Endothelial cell of umbilical vein (primary cell): Measurements from ENCODE around the gene PLCB4. TPM values are rescaled to one million over a fixed set of nuclear protein-coding genes. Genes with fewer than 3 reads are reported as not detected.

Experiments
- BruUV-seq: library from RNA; stranded (reverse); fragments of 400-500 nt; replicated peaks from 2 replicates; lab custom pipeline; 2021; lab: Mats Ljungman, UMichigan
- CTCF ChIA-PET: fragments of 300-600, 350-600 bp; sonication (Branson Sonifier 250); formaldehyde crosslinking; loops from one replicate; lab custom pipeline; 2021; ENCODE audit warnings: antibody characterized with exemption, inconsistent platforms; lab: Charles Lee
- POLR2A ChIA-PET: fragments of 300-600, 350-600 bp; sonication (Branson Sonifier 250); formaldehyde crosslinking; loops from one replicate; lab custom pipeline; 2021; ENCODE audit warnings: antibody characterized with exemption, inconsistent platforms; lab: Charles Lee
- DNase-seq: peaks from one replicate; pipeline ENCODE4 v3.0.0-alpha.2; 2011; ENCODE audit warnings: low read depth, low spot score
- FAIRE-seq: peaks from 2 replicates; lab custom pipeline; 2011; peaks lifted over from hg19 to GRCh38; lab: Jason Lieb, UNC
- H2AFZ ChIP-seq: 2 replicates; pipeline ENCODE4 v1.6.0; 2012; ENCODE audit warnings: low read depth, low read length, control low read depth, inconsistent platforms
- H3K27ac ChIP-seq: 2 replicates; pipeline ENCODE4 v1.5.1; 2011; ENCODE audit warnings: low read depth, mild to moderate bottlenecking, control low read depth, low read length, moderate library complexity; ENCODE audit not compliant: insufficient read depth
- H3K27me3 ChIP-seq, 2 experiments: 2 replicates each; pipeline versions ENCODE4 v1.6.0 to v1.6.1; 2011; ENCODE audit warnings: low read length in 2 of 2, mixed read lengths in 1 of 2; ENCODE audit not compliant: control insufficient read depth in 2 of 2, insufficient read depth in 2 of 2
- H3K36me3 ChIP-seq, 2 experiments: 2 replicates in 1 of 2; 3 replicates in 1 of 2; pipeline ENCODE4 v1.5.1; 2011; ENCODE audit warnings: low read length in 2 of 2, mild to moderate bottlenecking in 1 of 2, moderate library complexity in 1 of 2; ENCODE audit not compliant: control insufficient read depth in 2 of 2, insufficient read depth in 2 of 2; ENCODE audit errors: extremely low read depth in 1 of 2
- H3K4me1 ChIP-seq: 3 replicates; pipeline ENCODE4 v1.5.1; 2011; ENCODE audit warnings: mild to moderate bottlenecking, low read length; ENCODE audit not compliant: control insufficient read depth, insufficient read depth; ENCODE audit errors: extremely low read depth
- H3K4me2 ChIP-seq: 2 replicates; pipeline ENCODE4 v1.6.1; 2011; ENCODE audit warnings: low read length, control low read depth, mixed read lengths; ENCODE audit not compliant: insufficient read depth
- H3K4me3 ChIP-seq, 3 experiments: fragments of 200-600 bp in 1 of 3; sonication (generic), shearing (Covaris generic) in 1 of 3; replicated peaks in 1 of 3; 2 replicates each; pipeline ENCODE4 v1.5.1; 2011 to 2016; ENCODE audit warnings: control low read depth in 3 of 3, low read length in 3 of 3, mild to moderate bottlenecking in 2 of 3, inconsistent platforms in 1 of 3, low read depth in 1 of 3, moderate library complexity in 1 of 3; ENCODE audit not compliant: insufficient read depth in 1 of 3
- H3K79me2 ChIP-seq: 2 replicates; pipeline ENCODE4 v1.6.0; 2012; ENCODE audit warnings: low read length, inconsistent platforms; ENCODE audit not compliant: control insufficient read depth, insufficient read depth
- H3K9ac ChIP-seq: replicated peaks from 2 replicates; pipeline ENCODE3; 2011; ENCODE audit warnings: low read length, control low read depth; ENCODE audit not compliant: insufficient read depth; ENCODE audit errors: extremely low read depth
- H3K9me1 ChIP-seq: replicated peaks from 3 replicates; pipeline ENCODE4 v1.6.0; 2011; ENCODE audit warnings: mild to moderate bottlenecking, low read length; ENCODE audit not compliant: control insufficient read depth, insufficient read depth; ENCODE audit errors: extremely low read depth
- H3K9me3 ChIP-seq: replicated peaks from 2 replicates; pipeline ENCODE4 v1.5.1; 2012; ENCODE audit warnings: low read length, inconsistent platforms; ENCODE audit not compliant: control insufficient read depth, insufficient read depth
- H4K20me1 ChIP-seq: replicated peaks from 2 replicates; pipeline ENCODE3; 2011; ENCODE audit warnings: mild to moderate bottlenecking, low read length; ENCODE audit not compliant: control insufficient read depth, insufficient read depth; ENCODE audit errors: extremely low read depth
- CTCF ChIP-seq, 2 donors: IDR thresholded peaks; 1 replicate in 1 of 2; 2 replicates in 1 of 2; pipeline ENCODE4 v1.5.1; 2011; ENCODE audit warnings: low read length in 2 of 2, mild to moderate bottlenecking in 2 of 2, moderate library complexity in 2 of 2, control low read depth in 1 of 2, inconsistent platforms in 1 of 2, low read depth in 1 of 2; ENCODE audit not compliant: insufficient read depth in 1 of 2; ENCODE audit errors: extremely low read depth in 1 of 2
- EZH2 ChIP-seq: IDR thresholded peaks from 2 replicates; pipeline ENCODE4 v1.6.1; 2012; ENCODE audit warnings: borderline replicate concordance, low read depth, mild to moderate bottlenecking, moderate library complexity, low read length, inconsistent platforms; ENCODE audit not compliant: severe bottlenecking
- FOS ChIP-seq: IDR thresholded peaks from 2 replicates; pipeline ENCODE4 v1.6.1; 2011; ENCODE audit warnings: mild to moderate bottlenecking, low read length, moderate library complexity, borderline replicate concordance; ENCODE audit not compliant: insufficient read depth
- GATA2 ChIP-seq: IDR thresholded peaks from 2 replicates; pipeline ENCODE4 v1.7.0; 2011; ENCODE audit warnings: low read depth, mild to moderate bottlenecking, moderate library complexity, mixed read lengths, low read length; ENCODE audit not compliant: insufficient read length, insufficient read depth
- JUN ChIP-seq: IDR thresholded peaks from 2 replicates; pipeline ENCODE4 v1.6.1; 2011; ENCODE audit warnings: borderline replicate concordance, low read depth; ENCODE audit not compliant: insufficient read length, insufficient read depth
- MAX ChIP-seq: IDR thresholded peaks from 2 replicates; pipeline ENCODE4 v1.6.1; 2011; ENCODE audit not compliant: insufficient read depth, insufficient read length
- MYC ChIP-seq: IDR thresholded peaks from one replicate; pipeline ENCODE4 v1.6.1; 2011; ENCODE audit warnings: mild to moderate bottlenecking, low read depth, low read length
- POLR2A ChIP-seq: IDR thresholded peaks from 2 replicates; pipeline ENCODE4 v1.6.1; 2012; ENCODE audit warnings: low read depth, mild to moderate bottlenecking, control low read depth, low read length
- POLR2AphosphoS5 ChIP-seq: IDR thresholded peaks from 2 replicates; pipeline ENCODE4 v1.6.1; 2012; ENCODE audit warnings: low read depth, mild to moderate bottlenecking, control low read depth, low read length, moderate library complexity; ENCODE audit not compliant: insufficient read depth
- dilution Hi-C: fragments of 300-500 bp; cut with MboI; formaldehyde crosslinking; loops from one replicate; pipeline ENCODE4 v1.15.0; 2019; ENCODE audit warnings: low sequenced_read_pairs; ENCODE audit not compliant: extremely low pct_ligation_motif_present
- intact Hi-C: fragments of 100-400 bp; cut with micrococcal nuclease; formaldehyde crosslinking; loops from one replicate; pipeline ENCODE4 v1.10.0; 2022
- polyA plus RNA-seq, 4 experiments: library from polyadenylated mRNA; depleted of rRNA in 3 of 4; stranded (reverse) in 3 of 4; unstranded in 1 of 4; fragments of >200 nt; gene quantifications; 2 replicates each; pipeline versions ENCODE4 v1.2.1 to v1.2.3, GENCODE V29; 2011 to 2012; ENCODE audit warnings: missing spikeins in 1 of 4
- total RNA-seq: library from RNA; stranded (reverse); gene quantifications from 2 replicates; pipeline ENCODE4 v1.2.3, GENCODE V29; 2021

Gene PLCB4
- total and polyA plus RNA-seq, 2 donors (not counting 3 experiments of a cell fraction or from before 2014, with no cell fraction given): 0.37 to 1.7 TPM

GRCh38 chr20:9375221-9375681 is 306.4 kb downstream of the PLCB4 start:
- dilution Hi-C loops: no loop called here
- FAIRE-seq: no peak
- TF ChIP-seq CTCF (IDR thresholded peaks at IDR 0.05; ENCODE audit: extremely low read depth in 1 of 2, insufficient read depth in 1 of 2, low read depth in 1 of 2, low read length in 2 of 2) (no peak), MYC (no peak), POLR2AphosphoS5 (no peak), POLR2A (no peak), GATA2 (no peak), FOS (no peak), EZH2 (no peak), JUN (no peak), MAX (no peak)

More at GRCh38 chr20:9375221-9375681, 306.4 kb downstream of the PLCB4 start:
- H3K36me3 ChIP-seq: no peaks in the 10 kb centered on the region
- H3K9me1 ChIP-seq: no peaks in the 10 kb centered on the region
- H4K20me1 ChIP-seq: no peaks in the 10 kb centered on the region
- ChIA-PET POLR2A (no interaction called here), CTCF (no interaction called here)
- H2AFZ ChIP-seq: no peak overlapping the region
- no peaks in the 10 kb centered on the region for H3K79me2 ChIP-seq
- DNase-seq: no peak
- intact Hi-C loops: no loop called here
- no peaks in the 10 kb centered on the region for H3K9me3 ChIP-seq
- H3K27me3 ChIP-seq: no peaks in the 10 kb centered on the region
- H3K27ac ChIP-seq: no peak overlapping the region
- BruUV-seq: no TSS peak
- H3K4me3 ChIP-seq: no peak overlapping the region
- no peak overlapping the region for H3K4me2 ChIP-seq
- H3K4me1 ChIP-seq: no peaks in the 10 kb centered on the region
- H3K9ac ChIP-seq: no peak overlapping the region
